SKM-1 (cell line): Measurements from ENCODE around the gene NCK2.

Experiments
- DNase-seq: peaks from one replicate; lab custom pipeline; 2025; ENCODE audit not compliant: unreplicated experiment; lab: John Stamatoyannopoulos, UW

NCK2 gene

GRCh38 chr2:105774781-105775337 is 30.1 kb downstream of the NCK2 start:
- DNase-seq = no peak

GRCh38 chr2:105775809-105776559 is 31.3 kb downstream of the NCK2 start:
- DNase-seq = no peak

GRCh38 chr2:105776560-105776928 is 31.8 kb downstream of the NCK2 start:
- DNase-seq = no peak

GRCh38 chr2:105777031-105777482 is 32.3 kb downstream of the NCK2 start:
- no peak for DNase-seq

GRCh38 chr2:105777506-105778055 is 32.9 kb downstream of the NCK2 start:
- no peak for DNase-seq

- DNase-seq = no peak
Observed at GRCh38 chr2:105778080-105778607, 33.4 kb downstream of the NCK2 start.

GRCh38 chr2:105779394-105779793 is 34.7 kb downstream of the NCK2 start:
- DNase-seq = no peak

GRCh38 chr2:105780606-105781005 is 35.9 kb downstream of the NCK2 start:
- DNase-seq = no peak

- DNase-seq = no peak
Observed at GRCh38 chr2:105781274-105781978, 36.7 kb downstream of the NCK2 start.

- no peak for DNase-seq
Observed at GRCh38 chr2:105782123-105782522, 37.4 kb downstream of the NCK2 start.

- DNase-seq = no peak
Observed at GRCh38 chr2:105782646-105783045, 37.9 kb downstream of the NCK2 start.

GRCh38 chr2:105783151-105783738 is 38.5 kb downstream of the NCK2 start:
- DNase-seq = no peak

- no peak for DNase-seq
Observed at GRCh38 chr2:105783972-105784371, 39.3 kb downstream of the NCK2 start.

- DNase-seq = no peak
Observed at GRCh38 chr2:105784589-105784988, 39.9 kb downstream of the NCK2 start.

- DNase-seq = no peak
Observed at GRCh38 chr2:105785095-105785847, 40.6 kb downstream of the NCK2 start.

- peak; percentile 15 for DNase-seq
Observed at GRCh38 chr2:105786231-105787230, 41.8 kb downstream of the NCK2 start.

- no peak for DNase-seq
Observed at GRCh38 chr2:105787376-105788318, 42.9 kb downstream of the NCK2 start.

GRCh38 chr2:105788670-105789290 is 44.1 kb downstream of the NCK2 start:
- no peak for DNase-seq
